GM18502 (cell line): Measurements from ENCODE around the gene PITHD1.
"Not testable (repeated sequence)": the region's sequence is repeated elsewhere in the genome, so short reads cannot be mapped to it uniquely, and the experiment has no call there.

ENCODE experiments used
- ATAC-seq: cut with Tn5 transposase; IDR thresholded peaks from one replicate; pipeline ENCODE4 v1.9.1; 2021; ENCODE audit warnings: mild to moderate bottlenecking; ENCODE audit not compliant: unreplicated experiment, poor library complexity

The PITHD1 gene, protein sequence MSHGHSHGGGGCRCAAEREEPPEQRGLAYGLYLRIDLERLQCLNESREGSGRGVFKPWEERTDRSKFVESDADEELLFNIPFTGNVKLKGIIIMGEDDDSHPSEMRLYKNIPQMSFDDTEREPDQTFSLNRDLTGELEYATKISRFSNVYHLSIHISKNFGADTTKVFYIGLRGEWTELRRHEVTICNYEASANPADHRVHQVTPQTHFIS

DNA sequence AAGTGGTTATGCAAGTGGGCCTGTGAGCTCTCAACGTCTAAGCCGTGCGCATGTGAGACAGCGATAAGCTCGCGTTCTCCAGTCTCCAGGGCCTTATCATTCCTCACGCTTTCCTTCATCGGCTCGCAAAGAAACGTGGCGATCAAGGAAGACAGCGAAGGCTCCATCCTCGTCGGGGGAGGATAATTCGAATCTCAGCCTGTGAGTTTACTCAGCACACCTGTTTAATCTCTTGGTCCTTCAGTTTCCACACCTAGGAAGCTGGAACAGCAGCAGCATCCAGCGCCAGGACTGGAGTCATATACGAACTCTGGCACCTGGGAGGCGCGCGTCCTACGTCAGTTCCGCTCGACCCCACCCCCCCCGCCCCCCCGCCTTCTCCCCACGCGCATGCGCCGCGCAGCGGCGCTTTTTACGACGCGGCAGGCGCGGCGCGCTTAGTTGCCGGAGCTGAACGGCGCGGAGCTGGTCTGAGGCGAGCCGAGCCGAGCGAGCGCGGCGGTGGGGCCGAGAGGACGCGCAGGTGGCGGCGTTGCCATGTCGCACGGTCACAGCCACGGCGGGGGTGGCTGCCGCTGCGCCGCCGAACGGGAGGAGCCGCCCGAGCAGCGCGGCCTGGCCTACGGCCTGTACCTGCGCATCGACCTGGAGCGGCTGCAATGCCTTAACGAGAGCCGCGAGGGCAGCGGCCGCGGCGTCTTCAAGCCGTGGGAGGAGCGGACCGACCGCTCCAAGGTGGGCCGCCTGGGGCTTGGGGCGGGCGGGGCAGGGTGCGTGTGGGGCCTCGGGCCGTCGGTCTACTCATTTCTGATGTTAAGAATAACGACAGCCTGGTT is at the start of gene PITHD1:
Gene PITHD1, plus strand, starts transcription at position 440 of the 836 bp plus-strand sequence. Its CDS starts 98 bp downstream, at position 538.
- peak; percentile 74 for ATAC-seq

DNA sequence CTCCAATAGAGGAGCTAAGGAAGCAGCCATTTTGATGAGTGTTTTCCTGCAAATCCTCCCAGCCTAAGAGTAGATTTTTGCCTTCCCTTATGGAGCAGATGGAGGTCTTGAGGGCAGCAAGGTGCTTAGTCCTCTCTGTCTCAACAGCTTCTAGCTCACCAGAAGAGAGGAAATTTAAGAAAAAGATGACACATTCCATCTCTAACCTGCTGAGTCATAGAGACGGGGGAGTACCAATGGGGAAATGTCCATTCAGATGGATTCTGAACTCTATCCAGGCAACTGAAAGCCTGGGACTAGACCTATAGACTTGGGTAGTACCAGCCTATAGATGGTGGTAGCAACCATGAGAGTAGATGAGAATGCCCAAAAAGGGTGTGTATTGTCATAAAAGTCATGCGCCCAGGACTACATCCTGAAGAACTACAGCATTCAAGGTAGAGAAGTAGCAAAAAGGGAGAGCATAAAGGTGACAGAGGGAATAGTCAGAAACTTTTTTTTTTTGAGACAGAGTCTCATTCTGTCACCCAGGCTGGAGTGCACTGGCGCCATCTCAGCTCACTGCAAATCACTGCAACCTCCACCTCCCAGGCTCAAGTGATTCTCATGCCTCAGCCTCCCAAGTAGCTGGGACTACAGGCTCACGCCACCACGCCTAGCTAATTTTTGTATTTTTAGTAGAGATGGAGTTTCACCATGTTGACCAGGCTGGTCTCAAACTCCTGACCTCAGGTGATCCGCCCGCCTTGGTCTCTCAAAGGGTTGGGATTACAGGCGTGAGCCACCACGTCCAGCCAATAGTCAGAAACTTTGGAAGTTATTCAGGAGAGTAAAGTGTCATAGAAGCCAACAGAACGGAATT is 45.6 kb upstream of the PITHD1 start:
- no peak for ATAC-seq

DNA sequence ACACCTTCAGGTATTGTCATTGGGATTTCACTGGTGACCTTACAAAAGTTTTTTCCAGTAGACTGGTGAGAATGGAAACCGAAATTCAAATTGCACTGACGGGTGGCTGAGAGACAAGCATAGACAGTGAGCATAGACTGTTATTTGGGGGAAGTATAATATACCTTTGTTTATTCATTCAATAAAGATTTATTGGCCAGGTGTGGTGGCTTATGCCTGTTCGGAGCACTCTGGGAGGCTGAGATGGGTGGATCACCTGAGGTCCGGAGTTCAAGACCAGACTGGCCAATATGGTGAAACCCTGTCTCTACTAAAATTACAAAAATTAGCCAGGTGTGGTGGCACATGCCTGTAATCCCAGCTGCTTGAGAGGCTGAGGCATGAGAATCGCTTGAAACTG is 44.9 kb upstream of the PITHD1 start:
- ATAC-seq, result not testable (repeated sequence)

DNA sequence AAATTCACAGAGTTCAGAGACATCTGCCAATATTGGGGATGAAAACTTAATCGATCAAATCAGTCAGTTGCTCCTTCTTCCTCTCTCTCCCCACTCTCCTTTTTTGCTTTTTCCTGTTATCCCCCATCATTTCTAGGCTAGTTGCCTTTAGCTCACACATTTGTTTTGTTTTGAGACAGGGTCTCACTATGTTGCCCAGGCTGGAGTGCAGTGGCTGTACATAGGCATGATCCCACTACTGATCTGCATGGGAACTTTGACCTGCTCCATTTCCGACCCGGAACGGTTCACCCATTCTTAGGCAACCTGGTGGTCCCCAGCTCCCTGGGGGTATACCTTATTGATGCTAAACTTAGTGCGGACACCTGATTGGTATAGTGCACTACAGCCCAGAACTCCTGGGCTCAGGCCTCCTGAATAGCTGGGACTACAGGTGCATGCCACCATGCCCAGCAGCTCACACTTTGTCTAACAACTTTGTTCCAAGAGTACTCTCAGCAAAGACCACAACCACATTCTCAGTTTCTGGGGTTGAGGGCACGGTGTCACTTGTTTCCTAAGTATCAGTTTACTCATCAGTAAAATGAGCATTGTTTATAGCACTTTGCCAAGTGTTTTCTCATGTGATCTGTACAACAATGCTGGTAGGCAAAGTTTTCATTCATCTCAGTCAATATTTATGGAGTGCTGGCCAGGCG is 41.6 kb upstream of the PITHD1 start:
- ATAC-seq, result no peak

DNA sequence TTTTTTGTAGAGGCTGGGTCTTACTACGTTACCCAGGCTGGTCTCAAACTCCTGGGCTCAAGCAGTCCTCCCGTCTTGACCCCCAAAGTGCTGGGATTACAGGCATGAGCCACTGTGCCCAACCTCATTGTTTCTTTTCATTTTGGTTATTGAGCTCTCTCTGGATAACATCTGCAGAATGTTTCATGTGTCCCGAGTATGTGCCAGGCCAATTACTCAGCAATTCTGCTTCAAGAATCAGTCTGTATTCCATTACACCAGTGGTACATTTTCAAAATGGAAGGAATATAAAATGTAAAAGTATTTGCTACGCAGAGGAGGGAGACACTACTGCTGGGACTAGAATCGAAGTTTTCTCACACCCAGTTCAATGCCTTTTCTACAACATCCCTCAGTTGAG is 36.6 kb upstream of the PITHD1 start:
- no peak for ATAC-seq

DNA sequence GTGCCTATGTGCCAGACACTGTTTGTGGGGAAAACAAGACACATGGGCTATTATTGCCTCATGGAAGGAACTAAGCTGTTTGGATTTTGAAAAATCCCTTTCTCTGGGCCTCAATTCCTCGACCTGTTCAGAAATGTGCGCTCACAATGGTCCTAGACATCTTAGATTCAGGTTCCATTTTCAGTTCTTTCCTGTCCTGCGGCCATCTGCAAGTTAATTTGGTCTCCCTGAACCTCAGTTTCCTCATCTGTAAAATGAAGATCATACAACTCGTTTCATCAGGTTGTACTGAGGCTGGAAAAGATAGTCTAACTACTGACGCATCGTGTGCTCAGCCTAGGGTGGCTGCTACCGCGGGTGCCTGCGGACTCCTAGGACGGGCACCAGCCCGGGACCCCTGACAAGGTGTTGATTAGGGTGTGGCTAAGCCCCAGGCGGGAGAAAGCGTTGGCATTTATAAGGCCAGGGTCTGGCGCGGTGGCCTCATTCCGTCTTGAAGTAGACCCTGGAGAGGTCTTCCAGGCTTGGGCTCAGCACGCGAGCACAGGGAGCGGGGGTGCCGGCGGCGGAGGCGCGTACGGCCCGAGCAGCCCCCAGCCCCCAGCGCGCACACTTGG is 35.4 kb upstream of the PITHD1 start:
- ATAC-seq, result peak; percentile 14

DNA sequence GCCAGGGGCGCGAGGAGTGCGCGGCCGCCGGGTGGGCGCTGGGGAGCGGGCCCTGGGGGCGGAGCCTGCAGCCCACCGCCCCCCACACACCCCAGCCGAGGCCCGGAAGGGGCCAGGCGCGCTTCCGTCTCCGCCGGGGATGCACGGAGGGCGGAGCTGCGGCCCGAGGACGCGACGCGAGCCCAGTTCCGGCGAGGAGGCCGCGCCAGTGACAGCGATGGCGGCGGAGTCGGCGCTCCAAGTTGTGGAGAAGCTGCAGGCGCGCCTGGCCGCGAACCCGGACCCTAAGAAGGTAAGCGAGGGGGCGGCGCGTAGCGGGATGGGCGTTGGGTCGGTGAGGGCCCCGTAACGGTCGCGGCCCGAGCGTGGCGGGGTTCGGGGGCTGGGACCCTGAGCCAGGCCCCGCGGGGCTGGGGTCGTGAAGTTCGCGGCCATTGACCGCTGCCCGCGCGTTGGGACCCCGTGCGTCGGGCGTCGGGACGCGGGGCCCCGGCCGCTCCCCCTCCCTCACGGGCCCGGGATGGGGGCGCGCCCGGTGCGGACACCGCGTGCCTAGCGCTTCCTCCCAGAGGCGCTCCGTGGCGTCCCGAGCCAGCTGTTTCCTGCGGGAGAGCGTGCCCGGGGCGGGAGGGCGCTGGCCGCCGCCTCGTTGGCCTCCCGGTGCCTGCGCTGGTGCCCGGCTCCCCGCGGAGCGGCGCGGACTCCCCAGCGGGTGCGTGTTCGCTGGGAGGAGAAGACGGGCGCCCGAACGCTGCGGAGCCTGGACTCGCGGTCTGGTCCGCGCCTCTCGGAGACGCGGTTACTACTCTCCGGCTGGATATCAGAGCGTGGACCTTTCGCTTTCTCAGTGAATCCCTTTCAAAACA is 34.7 kb upstream of the PITHD1 start, which contains the start of gene ELOA:
Gene ELOA, plus strand, starts transcription at position 185 of the 866 bp plus-strand sequence. Its CDS starts 33 bp downstream, at position 218.
- ATAC-seq, result peak; percentile 72

DNA sequence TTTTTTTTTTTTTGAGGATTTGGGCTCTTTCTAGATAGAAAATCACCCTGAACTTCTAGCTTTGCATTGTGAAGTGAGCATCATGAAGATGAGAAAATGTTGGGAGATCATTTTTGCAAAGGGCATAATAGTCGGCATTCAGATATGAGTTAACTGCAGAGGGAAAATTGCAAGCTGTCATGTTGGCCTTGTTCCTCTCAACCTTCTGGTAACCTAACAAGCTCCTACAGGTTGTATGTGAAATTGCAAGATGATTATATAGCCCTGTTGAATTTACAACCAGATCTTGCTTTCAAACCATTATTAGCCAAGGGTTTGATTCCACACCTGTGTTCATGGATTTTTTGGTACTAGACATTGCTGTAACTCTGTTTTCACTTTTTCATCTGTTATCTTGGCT is 32.7 kb upstream of the PITHD1 start:
- no peak for ATAC-seq

DNA sequence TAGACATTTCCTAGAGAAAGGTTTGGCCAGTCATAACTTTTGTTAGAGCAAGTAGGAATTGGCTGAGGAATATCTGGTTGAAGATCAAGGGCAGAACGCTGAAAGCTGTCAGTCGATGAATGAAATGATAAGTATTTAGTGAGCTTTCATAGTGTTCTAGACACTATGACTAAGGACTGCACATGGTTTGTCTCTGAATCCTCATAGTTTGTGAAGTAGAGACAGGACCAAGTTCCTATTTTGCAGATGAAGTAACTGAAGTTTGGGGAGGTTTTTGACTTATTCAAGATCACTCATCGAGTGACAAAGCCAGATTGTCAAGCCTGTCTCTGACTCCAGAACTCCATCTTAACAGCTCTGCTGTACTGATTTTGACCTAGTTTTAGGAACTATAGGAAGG is 30.2 kb upstream of the PITHD1 start:
- ATAC-seq, result no peak

DNA sequence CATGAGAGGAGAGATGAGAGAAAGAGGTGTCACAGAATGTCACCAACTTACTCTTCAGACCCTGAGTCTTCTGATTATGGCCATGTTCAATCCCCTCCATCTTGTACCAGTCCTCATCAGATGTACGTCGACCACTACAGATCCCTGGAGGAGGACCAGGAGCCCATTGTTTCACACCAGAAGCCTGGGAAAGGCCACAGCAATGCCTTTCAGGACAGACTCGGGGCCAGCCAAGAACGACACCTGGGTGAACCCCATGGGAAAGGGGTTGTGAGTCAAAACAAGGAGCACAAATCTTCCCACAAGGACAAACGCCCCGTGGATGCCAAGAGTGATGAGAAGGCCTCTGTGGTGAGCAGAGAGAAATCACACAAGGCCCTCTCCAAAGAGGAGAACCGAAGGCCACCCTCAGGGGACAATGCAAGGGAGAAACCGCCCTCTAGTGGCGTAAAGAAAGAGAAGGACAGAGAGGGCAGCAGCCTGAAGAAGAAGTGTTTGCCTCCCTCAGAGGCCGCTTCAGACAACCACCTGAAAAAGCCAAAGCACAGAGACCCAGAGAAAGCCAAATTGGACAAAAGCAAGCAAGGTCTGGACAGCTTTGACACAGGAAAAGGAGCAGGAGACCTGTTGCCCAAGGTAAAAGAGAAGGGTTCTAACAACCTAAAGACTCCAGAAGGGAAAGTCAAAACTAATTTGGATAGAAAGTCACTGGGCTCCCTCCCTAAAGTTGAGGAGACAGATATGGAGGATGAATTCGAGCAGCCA is 27.0 kb upstream of the PITHD1 start:
- ATAC-seq, result no peak

DNA sequence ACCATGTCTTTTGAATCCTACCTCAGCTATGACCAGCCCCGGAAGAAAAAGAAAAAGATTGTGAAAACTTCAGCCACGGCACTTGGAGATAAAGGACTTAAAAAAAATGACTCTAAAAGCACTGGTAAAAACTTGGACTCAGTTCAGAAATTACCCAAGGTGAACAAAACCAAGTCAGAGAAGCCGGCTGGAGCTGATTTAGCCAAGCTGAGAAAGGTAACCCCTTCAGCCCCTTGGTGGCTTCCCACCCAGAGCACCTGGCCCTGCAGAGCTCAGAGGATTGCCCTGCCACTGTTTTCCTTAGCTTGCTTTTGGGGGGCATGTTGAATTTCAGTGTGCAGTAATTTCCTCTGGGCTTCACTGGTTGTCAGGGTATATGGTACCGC is 26.4 kb upstream of the PITHD1 start:
- no peak for ATAC-seq

DNA sequence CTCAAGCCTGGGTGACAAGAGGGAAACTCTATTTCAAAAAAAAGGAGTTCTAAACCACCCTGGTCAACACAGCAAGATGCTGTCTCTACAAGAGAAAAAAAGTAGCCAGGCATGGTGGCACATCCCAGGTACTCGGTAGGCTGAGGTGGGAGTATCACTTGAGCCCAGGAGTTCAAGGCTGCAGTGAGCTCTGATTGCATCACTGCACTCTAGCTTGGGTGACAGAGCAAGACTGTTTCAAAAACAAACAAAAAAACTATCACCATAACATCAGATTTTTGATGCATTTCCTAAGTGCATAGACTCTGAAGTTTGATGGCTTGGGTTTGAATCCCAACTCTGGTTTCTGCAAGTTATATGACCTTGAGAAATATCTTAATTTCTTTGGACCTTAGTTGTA is 25.3 kb upstream of the PITHD1 start:
- ATAC-seq, result no peak

DNA sequence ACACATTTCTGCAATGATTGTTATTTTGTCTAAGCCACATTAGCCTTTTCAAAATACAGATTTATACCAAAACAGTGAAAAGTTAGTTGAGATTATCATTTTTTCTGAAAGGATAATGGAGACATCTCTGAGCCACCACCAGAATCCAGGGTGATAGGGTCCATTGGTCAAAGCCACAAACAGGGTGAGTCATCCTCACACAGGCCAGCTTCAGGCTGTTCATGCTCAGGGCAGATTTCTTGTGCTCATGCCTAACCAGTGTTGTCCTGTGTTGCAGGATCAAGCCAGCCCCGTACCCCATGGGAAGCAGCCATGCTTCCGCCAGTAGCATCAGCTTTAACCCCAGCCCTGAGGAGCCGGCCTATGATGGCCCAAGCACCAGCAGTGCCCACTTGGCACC is 21.5 kb upstream of the PITHD1 start:
- ATAC-seq, result no peak

DNA sequence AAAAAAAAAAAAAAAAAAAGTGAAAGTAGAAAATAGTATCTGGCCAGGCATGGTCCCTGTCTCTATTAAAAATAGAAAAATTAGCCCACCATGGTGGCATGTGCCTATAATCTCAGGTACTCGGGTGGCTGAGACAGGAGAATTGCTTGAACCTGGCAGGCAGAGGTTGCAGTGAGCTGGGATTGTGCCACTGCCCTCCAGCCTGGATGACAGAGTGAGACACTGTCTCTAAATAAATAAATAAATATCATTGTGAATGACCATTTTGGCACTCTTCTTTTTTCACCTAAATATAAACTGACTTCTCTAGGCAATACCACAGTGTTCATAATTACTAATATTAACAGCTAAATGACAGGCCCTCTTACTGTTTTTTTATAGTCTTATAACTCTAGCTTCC is 20.4 kb upstream of the PITHD1 start:
- no peak for ATAC-seq

DNA sequence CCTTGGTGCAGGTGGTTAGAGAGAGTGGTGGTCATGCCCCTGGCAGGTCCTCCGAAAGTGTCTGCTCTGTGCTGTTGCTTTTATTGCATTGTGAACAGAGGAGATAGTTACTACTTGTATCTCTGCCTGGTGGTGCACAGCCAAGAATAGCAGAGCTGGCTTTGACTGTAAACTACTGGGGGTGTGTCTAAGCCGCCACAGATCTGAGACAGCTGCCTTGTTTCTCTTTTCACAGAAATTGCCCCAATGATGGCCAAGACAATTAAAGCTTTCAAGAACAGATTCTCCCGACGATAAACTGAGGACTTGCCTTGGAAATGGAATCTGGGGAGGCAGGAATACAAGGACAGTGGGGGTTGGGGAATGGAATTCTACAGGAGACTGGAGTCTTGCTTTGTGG is 18.9 kb upstream of the PITHD1 start:
- ATAC-seq, result no peak

DNA sequence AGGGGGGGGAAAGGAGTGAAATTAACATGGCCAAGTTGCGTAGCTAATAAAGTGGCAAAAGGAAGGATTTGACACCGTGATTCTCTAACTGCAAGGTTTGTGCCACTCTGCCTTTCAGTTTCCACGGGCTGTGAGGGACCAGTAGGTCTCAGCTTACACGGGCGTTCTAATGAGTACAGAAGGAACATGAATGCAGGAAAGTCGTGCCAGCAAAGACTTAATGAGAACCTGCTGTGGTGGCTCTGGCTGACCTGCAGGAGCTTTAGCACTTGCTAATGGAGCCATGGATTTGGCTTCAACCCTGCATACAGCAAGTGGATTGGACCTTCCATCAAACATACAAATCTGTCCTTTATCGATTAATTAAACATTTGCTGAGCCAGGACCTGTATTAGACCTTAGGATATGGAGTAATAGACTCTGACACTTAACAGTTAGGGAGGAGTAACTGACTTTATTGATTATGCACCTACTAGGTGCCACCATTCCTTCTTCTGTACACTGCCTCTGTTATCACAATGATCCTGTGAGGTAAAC is 15.1 kb upstream of the PITHD1 start:
- ATAC-seq, result no peak

DNA sequence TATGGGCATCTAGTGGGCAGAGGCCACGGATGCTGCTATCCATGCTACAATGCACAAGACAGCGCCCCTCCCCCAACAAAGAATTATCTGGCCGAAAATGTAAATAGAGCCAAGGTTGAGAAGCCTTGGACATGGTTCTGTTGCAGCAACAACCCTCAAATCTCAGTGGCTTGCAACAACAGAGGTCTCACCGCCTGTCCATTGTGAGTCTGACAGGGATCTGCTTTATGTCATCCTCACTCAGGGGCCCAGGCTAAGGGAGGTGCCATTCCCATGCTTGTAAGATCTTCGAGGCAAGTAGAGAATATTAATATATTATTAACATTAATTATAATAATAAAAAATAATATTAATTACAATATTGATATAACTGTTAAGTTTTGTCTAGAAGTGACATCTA is 9.5 kb upstream of the PITHD1 start:
- no peak for ATAC-seq
